Type B pancreatic cell (in vitro differentiated cells): ENCODE measurements around the gene NECAB3. TPM values are rescaled to one million over a fixed set of nuclear protein-coding genes. Genes with fewer than 3 reads are reported as not detected.
"Not testable (repeated sequence)": the region's sequence is repeated elsewhere in the genome, so short reads cannot be mapped to it uniquely, and the experiment has no call there.

Experiments used
- DNase-seq: peaks from one replicate; pipeline ENCODE4 v3.0.0; 2021; ENCODE audit warnings: mixed read lengths; ENCODE audit not compliant: unreplicated experiment; ENCODE audit errors: extremely low spot score
- H3K27ac Mint-ChIP-seq: 2 replicates; pipeline ENCODE4 v1.8.0; 2021; ENCODE audit warnings: mild to moderate bottlenecking, mixed read lengths
- H3K27me3 Mint-ChIP-seq: 2 replicates; pipeline ENCODE4 v1.8.0; 2021; ENCODE audit warnings: mixed read lengths
- H3K36me3 Mint-ChIP-seq: 2 replicates; pipeline ENCODE4 v1.8.0; 2021; ENCODE audit warnings: mixed read lengths
- H3K4me1 Mint-ChIP-seq: one replicate; pipeline ENCODE4 v1.8.0; 2021; ENCODE audit warnings: mixed read lengths; ENCODE audit not compliant: unreplicated experiment
- H3K4me3 Mint-ChIP-seq: 2 replicates; pipeline ENCODE4 v1.8.0; 2021; ENCODE audit warnings: mild to moderate bottlenecking, mixed read lengths
- H3K9me3 Mint-ChIP-seq: 2 replicates; pipeline ENCODE4 v1.8.0; 2021; ENCODE audit warnings: mixed read lengths
- CTCF ChIP-seq: fragments of 200-600 bp; sonication (generic); conservative IDR thresholded peaks from 2 replicates; pipeline ENCODE4 v1.5.0; 2021; ENCODE audit warnings: antibody characterized with exemption, mild to moderate bottlenecking
- total RNA-seq: library from RNA; stranded (reverse); gene quantifications from 2 replicates; pipeline ENCODE4 v1.2.1, GENCODE V29; 2021; ENCODE audit warnings: low replicate concordance

NECAB3 gene
- total RNA-seq, 1 donor from 2014 or later, result 68.2 TPM

GRCh38 chr20:33701629-33702450, 27.6 kb upstream of the NECAB3 start:
- no peak for TF ChIP-seq CTCF
- Mint-ChIP-seq H3K4me1 (peaks cover 4% of the 10 kb centered on the region), H3K27ac (no peak overlapping the region), H3K9me3 (no peaks in the 10 kb centered on the region), H3K36me3 (no peaks in the 10 kb centered on the region), H3K4me3 (no peak overlapping the region), H3K27me3 (no peaks in the 10 kb centered on the region)
- DNase-seq, result no peak

- DNase-seq, H3K27ac Mint-ChIP-seq, H3K9me3 Mint-ChIP-seq, H3K36me3 Mint-ChIP-seq, H3K27me3 Mint-ChIP-seq, H3K4me1 Mint-ChIP-seq, H3K4me3 Mint-ChIP-seq: not testable (repeated sequence)
These were observed 26.6 kb upstream of the NECAB3 start for GRCh38 chr20:33700696-33701441.

DNA sequence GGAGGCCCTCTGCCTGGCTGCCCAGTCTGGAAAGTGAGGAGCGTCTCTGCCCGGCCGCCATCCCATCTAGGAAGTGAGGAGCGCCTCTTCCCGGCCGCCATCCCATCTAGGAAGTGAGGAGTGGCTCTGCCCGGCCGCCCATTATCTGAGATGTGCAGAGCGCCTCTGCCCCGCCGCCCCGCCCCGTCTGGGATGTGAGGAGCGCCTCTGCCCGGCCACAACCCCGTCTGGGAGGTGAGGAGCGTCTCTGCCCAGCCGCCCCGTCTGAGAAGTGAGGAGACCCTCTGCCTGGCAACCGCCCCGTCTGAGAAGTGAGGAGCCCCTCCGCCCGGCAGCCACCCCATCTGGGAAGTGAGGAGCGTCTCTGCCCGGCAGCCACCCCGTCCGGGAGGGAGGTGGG, 24.7 kb upstream of the NECAB3 start:
- not testable (repeated sequence) for H3K27me3 Mint-ChIP-seq, H3K4me3 Mint-ChIP-seq, H3K9me3 Mint-ChIP-seq, DNase-seq, H3K27ac Mint-ChIP-seq, H3K36me3 Mint-ChIP-seq
- H3K4me1 Mint-ChIP-seq, result peaks cover 12% of the 10 kb centered on the region

GRCh38 chr20:33697129-33697528, 22.9 kb upstream of the NECAB3 start:
- Mint-ChIP-seq H3K9me3 (no peaks in the 10 kb centered on the region), H3K4me1 (peaks cover 12% of the 10 kb centered on the region), H3K4me3 (no peak overlapping the region), H3K36me3 (no peaks in the 10 kb centered on the region), H3K27me3 (no peaks in the 10 kb centered on the region), H3K27ac (peak overlapping the region; percentile 22)
- no peak for DNase-seq
- no peak for TF ChIP-seq CTCF

- DNase-seq, result no peak
- no peaks in the 10 kb centered on the region for H3K27me3 Mint-ChIP-seq
- TF ChIP-seq CTCF, result no peak
- no peaks in the 10 kb centered on the region for H3K36me3 Mint-ChIP-seq
- H3K4me3 Mint-ChIP-seq, result no peak overlapping the region
- H3K9me3 Mint-ChIP-seq, result no peaks in the 10 kb centered on the region
- no peak overlapping the region for H3K27ac Mint-ChIP-seq
- peaks cover 12% of the 10 kb centered on the region for H3K4me1 Mint-ChIP-seq
These were observed 22.2 kb upstream of the NECAB3 start for GRCh38 chr20:33696448-33696847.

GRCh38 chr20:33694639-33695012, 20.4 kb upstream of the NECAB3 start:
- H3K9me3 Mint-ChIP-seq, result no peaks in the 10 kb centered on the region
- TF ChIP-seq CTCF, result no peak
- no peaks in the 10 kb centered on the region for H3K36me3 Mint-ChIP-seq
- H3K4me3 Mint-ChIP-seq, result no peak overlapping the region
- no peak for DNase-seq
- peaks cover 18% of the 10 kb centered on the region for H3K4me1 Mint-ChIP-seq
- peak overlapping the region; percentile 68 for H3K27ac Mint-ChIP-seq
- H3K27me3 Mint-ChIP-seq, result no peaks in the 10 kb centered on the region
